Adrenal gland (tissue), 5 donors: ENCODE data around the gene ANKLE2.

ENCODE experiments used
- CTCF ChIP-seq, 6 experiments: fragments of 450-650 bp in 4 of 6; fragments of 200-600 bp in 2 of 6; sonication (generic) in 1 of 6; IDR thresholded peaks; 1 replicate in 5 of 6; 2 replicates in 1 of 6; pipeline versions ENCODE4 v1.5.1 to v1.8.0; 2016 to 2021; ENCODE audit warnings: antibody characterized with exemption in 6 of 6, mild to moderate bottlenecking in 2 of 6, moderate library complexity in 1 of 6
- POLR2A ChIP-seq, 2 donors: fragments of 450-650 bp; IDR thresholded peaks; one replicate each; pipeline ENCODE4 v1.6.1; 2017; ENCODE audit warnings: antibody characterized with exemption in 2 of 2, mild to moderate bottlenecking in 2 of 2, moderate library complexity in 1 of 2
- donor health status: DM: no; HTN: no; CAD: no.

GRCh38 chr12:132690112-132690511, 71.5 kb downstream of the ANKLE2 start:
- TF ChIP-seq CTCF (IDR thresholded peaks at IDR 0.05) (no peak), POLR2A (IDR thresholded peaks at IDR 0.05) (no peak)
